Skeletal muscle satellite cell (primary cell): ENCODE data around the gene PLCB1.

Experiments used
- H3K27me3 ChIP-seq: 2 replicates; pipeline ENCODE4 v1.7.0; 2013; ENCODE audit warnings: low read length; ENCODE audit not compliant: control insufficient read depth, insufficient read depth
- H3K36me3 ChIP-seq: 2 replicates; pipeline ENCODE4 v1.7.0; 2013; ENCODE audit warnings: mild to moderate bottlenecking, control low read depth, low read length; ENCODE audit not compliant: insufficient read depth
- H3K4me1 ChIP-seq: 2 replicates; pipeline ENCODE4 v1.7.0; 2013; ENCODE audit warnings: low read length; ENCODE audit not compliant: control insufficient read depth, insufficient read depth
- H3K4me2 ChIP-seq: 2 replicates; pipeline ENCODE4 v1.7.0; 2013; ENCODE audit warnings: mild to moderate bottlenecking, low read length
- H3K4me3 ChIP-seq: 2 replicates; pipeline ENCODE4 v1.7.0; 2013; ENCODE audit warnings: low read length
- H3K9ac ChIP-seq: 2 replicates; pipeline ENCODE4 v1.7.0; 2013; ENCODE audit warnings: mild to moderate bottlenecking, low read depth, low read length, moderate library complexity
- H3K9me3 ChIP-seq: replicated peaks from 2 replicates; pipeline ENCODE4 v1.7.0; 2013; ENCODE audit warnings: mild to moderate bottlenecking, control low read depth, low read length

PLCB1 gene

GRCh38 chr20:8647961-8648441, 515.9 kb downstream of the PLCB1 start:
- H3K27me3 ChIP-seq: no peaks in the 10 kb centered on the region

GRCh38 chr20:8648466-8648865, 516.4 kb downstream of the PLCB1 start:
- Histone ChIP-seq H3K4me3 (no peak overlapping the region), H3K9ac (no peak overlapping the region), H3K4me1 (peaks cover 31% of the 10 kb centered on the region), H3K4me2 (no peak overlapping the region), H3K27me3 (no peaks in the 10 kb centered on the region), H3K36me3 (no peaks in the 10 kb centered on the region), H3K9me3 (no peaks in the 10 kb centered on the region)

More at GRCh38 chr20:8647961-8648441, 515.9 kb downstream of the PLCB1 start:
- Histone ChIP-seq H3K4me3 (no peak overlapping the region), H3K4me1 (peaks cover 31% of the 10 kb centered on the region), H3K4me2 (no peak overlapping the region), H3K36me3 (no peaks in the 10 kb centered on the region), H3K9me3 (no peaks in the 10 kb centered on the region), H3K9ac (no peak overlapping the region)

- H3K36me3 ChIP-seq: no peaks in the 10 kb centered on the region
Observed at GRCh38 chr20:8652396-8652795, 520.3 kb downstream of the PLCB1 start.

GRCh38 chr20:8654486-8654885, 522.4 kb downstream of the PLCB1 start:
- no peak overlapping the region for H3K9ac ChIP-seq
- H3K4me3 ChIP-seq: no peak overlapping the region
- no peak overlapping the region for H3K4me2 ChIP-seq
- no peaks in the 10 kb centered on the region for H3K4me1 ChIP-seq
- H3K36me3 ChIP-seq: no peaks in the 10 kb centered on the region
- no peaks in the 10 kb centered on the region for H3K27me3 ChIP-seq
- H3K9me3 ChIP-seq: no peaks in the 10 kb centered on the region

More at GRCh38 chr20:8652396-8652795, 520.3 kb downstream of the PLCB1 start:
- H3K9ac ChIP-seq: no peak overlapping the region
- peaks cover 8% of the 10 kb centered on the region for H3K4me1 ChIP-seq
- no peaks in the 10 kb centered on the region for H3K9me3 ChIP-seq
- H3K4me3 ChIP-seq: no peak overlapping the region
- no peak overlapping the region for H3K4me2 ChIP-seq
- no peaks in the 10 kb centered on the region for H3K27me3 ChIP-seq

GRCh38 chr20:8656335-8656734, 524.3 kb downstream of the PLCB1 start:
- Histone ChIP-seq H3K4me3 (no peak overlapping the region), H3K4me1 (no peaks in the 10 kb centered on the region), H3K4me2 (no peak overlapping the region), H3K9ac (no peak overlapping the region), H3K36me3 (no peaks in the 10 kb centered on the region), H3K9me3 (no peaks in the 10 kb centered on the region), H3K27me3 (no peaks in the 10 kb centered on the region)

GRCh38 chr20:8657664-8658063, 525.6 kb downstream of the PLCB1 start:
- Histone ChIP-seq H3K27me3 (no peaks in the 10 kb centered on the region), H3K9me3 (no peaks in the 10 kb centered on the region), H3K4me2 (no peak overlapping the region), H3K4me1 (no peaks in the 10 kb centered on the region), H3K36me3 (no peaks in the 10 kb centered on the region), H3K9ac (no peak overlapping the region), H3K4me3 (no peak overlapping the region)

GRCh38 chr20:8658103-8658502, 526.0 kb downstream of the PLCB1 start:
- no peak overlapping the region for H3K4me3 ChIP-seq

GRCh38 chr20:8661229-8661952, 529.3 kb downstream of the PLCB1 start:
- H3K4me2 ChIP-seq: no peak overlapping the region
- H3K9ac ChIP-seq: no peak overlapping the region
- H3K9me3 ChIP-seq: no peaks in the 10 kb centered on the region
- no peaks in the 10 kb centered on the region for H3K4me1 ChIP-seq
- no peaks in the 10 kb centered on the region for H3K27me3 ChIP-seq
- H3K36me3 ChIP-seq: no peaks in the 10 kb centered on the region
- no peak overlapping the region for H3K4me3 ChIP-seq

More at GRCh38 chr20:8658103-8658502, 526.0 kb downstream of the PLCB1 start:
- no peaks in the 10 kb centered on the region for H3K27me3 ChIP-seq
- no peak overlapping the region for H3K4me2 ChIP-seq
- H3K9me3 ChIP-seq: no peaks in the 10 kb centered on the region
- no peaks in the 10 kb centered on the region for H3K36me3 ChIP-seq
- H3K4me1 ChIP-seq: no peaks in the 10 kb centered on the region
- no peak overlapping the region for H3K9ac ChIP-seq

GRCh38 chr20:8662433-8662954, 530.4 kb downstream of the PLCB1 start:
- no peaks in the 10 kb centered on the region for H3K27me3 ChIP-seq
- H3K4me1 ChIP-seq: no peaks in the 10 kb centered on the region
- H3K4me2 ChIP-seq: no peak overlapping the region
- no peak overlapping the region for H3K9ac ChIP-seq
- H3K9me3 ChIP-seq: no peaks in the 10 kb centered on the region
- H3K4me3 ChIP-seq: no peak overlapping the region
- no peaks in the 10 kb centered on the region for H3K36me3 ChIP-seq

- H3K4me3 ChIP-seq: no peak overlapping the region
- H3K4me1 ChIP-seq: no peaks in the 10 kb centered on the region
- no peaks in the 10 kb centered on the region for H3K9me3 ChIP-seq
- H3K27me3 ChIP-seq: no peaks in the 10 kb centered on the region
- no peaks in the 10 kb centered on the region for H3K36me3 ChIP-seq
- no peak overlapping the region for H3K4me2 ChIP-seq
- H3K9ac ChIP-seq: no peak overlapping the region
Observed at GRCh38 chr20:8663424-8663823, 531.4 kb downstream of the PLCB1 start.

- Histone ChIP-seq H3K4me3 (no peak overlapping the region), H3K4me1 (no peaks in the 10 kb centered on the region), H3K36me3 (no peaks in the 10 kb centered on the region), H3K4me2 (no peak overlapping the region), H3K9ac (no peak overlapping the region), H3K27me3 (no peaks in the 10 kb centered on the region), H3K9me3 (no peaks in the 10 kb centered on the region)
Observed at GRCh38 chr20:8664778-8665177, 532.7 kb downstream of the PLCB1 start.

- Histone ChIP-seq H3K4me1 (no peaks in the 10 kb centered on the region), H3K27me3 (no peaks in the 10 kb centered on the region), H3K9ac (no peak overlapping the region), H3K36me3 (no peaks in the 10 kb centered on the region), H3K9me3 (no peaks in the 10 kb centered on the region), H3K4me2 (no peak overlapping the region), H3K4me3 (no peak overlapping the region)
Observed at GRCh38 chr20:8667306-8667705, 535.2 kb downstream of the PLCB1 start.
